Activated gamma-delta T cell treated with anti-CD3 and anti-CD28 coated beads, Interleukin-2, amount 50 U/mL, for 16 hours (primary cell): ENCODE measurements around the gene CXCL1.

Source experiments
- DNase-seq: peaks from one replicate; pipeline ENCODE4 v3.0.0-alpha.2; 2020; ENCODE audit warnings: low read depth

Gene CXCL1

DNA sequence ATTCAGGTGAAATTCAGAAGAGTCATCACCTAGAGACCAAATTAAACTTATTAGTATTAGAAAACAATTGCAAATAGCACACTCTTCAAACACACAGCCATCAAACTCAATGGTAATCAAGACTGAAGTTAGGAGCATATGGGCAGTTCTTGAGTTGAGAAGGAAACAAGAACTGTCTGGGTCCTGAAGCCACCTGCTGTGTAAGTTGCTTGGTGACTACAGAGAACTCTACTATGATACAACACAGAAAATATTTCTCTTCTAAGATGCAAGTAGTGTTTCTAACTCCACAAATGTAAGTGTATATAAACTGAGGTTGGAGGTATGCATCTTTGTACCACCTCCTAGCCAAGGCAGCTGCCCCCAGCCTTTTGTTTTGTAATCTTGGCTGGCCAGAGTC, 16.4 kb upstream of the CXCL1 start:
- no peak for DNase-seq

DNA sequence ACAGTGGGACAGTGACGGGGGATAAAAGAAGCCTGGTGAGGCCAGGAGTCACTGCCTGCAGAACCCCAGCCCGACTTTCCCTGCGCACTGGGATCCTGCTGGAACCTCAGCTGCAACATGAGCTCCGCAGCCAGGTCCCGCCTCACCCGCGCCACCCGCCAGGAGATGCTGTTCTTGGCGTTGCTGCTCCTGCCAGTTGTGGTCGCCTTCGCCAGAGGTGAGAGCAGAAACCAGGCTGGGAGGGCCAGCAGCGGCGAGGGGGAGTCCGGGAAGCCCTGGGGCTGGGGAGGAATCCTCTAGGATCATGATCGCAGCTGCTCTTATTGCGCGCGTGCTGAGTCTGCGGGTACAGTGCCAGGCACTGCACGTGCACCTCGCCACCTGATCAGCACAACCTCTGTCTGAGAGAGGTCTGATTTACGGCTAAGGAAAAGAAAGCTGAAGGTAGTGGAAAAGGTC, 15.9 kb upstream of the CXCL1 start, which contains the start of gene PF4V1:
PF4V1 (plus strand) TSS at position 51 of the 459 bp plus-strand sequence; CDS start at position 118, 67 bp downstream.
- no peak for DNase-seq

DNA sequence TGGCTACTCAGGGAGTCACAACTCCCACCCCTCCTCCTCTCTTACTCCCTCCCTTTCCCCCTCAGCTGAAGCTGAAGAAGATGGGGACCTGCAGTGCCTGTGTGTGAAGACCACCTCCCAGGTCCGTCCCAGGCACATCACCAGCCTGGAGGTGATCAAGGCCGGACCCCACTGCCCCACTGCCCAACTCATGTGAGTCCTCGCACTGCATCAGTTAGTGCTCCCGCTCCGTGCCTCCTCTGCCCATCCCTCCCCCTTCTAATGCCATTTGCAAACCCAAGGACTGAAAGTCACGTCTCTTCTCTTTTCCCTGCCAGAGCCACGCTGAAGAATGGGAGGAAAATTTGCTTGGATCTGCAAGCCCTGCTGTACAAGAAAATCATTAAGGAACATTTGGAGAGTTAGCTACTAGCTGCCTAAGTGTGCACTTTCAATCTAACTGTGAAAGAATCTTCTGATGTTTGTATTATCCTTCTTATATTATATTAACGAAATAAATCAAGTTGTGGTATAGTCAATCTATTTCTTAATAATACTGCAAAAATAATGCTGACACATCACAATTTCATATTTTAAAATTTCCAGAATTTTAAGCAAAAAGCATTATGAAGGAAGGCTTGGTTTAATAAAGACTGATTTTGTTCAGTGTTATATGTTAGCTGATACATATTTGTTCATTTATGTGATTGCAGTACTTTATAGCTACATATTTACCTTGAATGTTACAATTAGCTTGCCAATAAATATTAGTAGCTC, 15.3 kb upstream of the CXCL1 start:
- no peak for DNase-seq

DNA sequence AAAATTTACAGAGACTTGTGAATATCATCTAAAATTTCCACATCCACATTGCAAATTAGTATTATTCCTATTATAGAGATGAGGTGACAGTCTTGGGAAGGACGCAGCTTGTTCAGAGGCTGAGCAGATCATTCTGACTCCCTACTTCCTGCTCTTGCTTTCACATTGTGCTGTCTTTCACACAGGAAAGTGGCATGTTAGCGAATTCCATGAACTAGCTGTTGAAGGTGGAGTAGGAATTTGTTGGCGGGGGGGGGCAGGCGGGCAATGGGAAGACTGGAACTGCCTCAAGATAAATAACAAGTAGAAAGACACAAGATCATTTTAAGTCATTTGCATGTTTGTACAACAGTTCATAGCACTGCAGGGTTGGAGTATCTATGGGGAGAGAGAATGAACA, 13.8 kb upstream of the CXCL1 start:
- DNase-seq: no peak

DNA sequence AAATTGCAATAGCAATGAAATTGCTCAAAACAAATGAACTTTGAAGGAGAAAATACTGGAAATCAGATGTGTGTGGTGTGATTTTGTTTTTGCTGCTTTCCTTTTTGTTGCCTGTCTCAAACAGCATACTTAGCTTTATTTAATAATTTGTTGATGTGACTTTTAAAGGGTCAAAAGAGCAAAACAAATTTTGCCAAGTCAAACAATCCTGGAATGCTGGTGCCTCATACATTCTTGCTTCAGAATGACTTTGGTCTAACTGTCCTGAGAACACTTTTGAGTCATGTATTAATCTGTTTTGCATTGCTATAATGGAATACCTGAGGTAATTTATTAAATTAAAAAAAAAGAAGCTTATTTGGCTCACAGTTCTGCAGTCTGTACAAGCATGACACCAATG, 12.7 kb upstream of the CXCL1 start:
- DNase-seq: no peak

DNA sequence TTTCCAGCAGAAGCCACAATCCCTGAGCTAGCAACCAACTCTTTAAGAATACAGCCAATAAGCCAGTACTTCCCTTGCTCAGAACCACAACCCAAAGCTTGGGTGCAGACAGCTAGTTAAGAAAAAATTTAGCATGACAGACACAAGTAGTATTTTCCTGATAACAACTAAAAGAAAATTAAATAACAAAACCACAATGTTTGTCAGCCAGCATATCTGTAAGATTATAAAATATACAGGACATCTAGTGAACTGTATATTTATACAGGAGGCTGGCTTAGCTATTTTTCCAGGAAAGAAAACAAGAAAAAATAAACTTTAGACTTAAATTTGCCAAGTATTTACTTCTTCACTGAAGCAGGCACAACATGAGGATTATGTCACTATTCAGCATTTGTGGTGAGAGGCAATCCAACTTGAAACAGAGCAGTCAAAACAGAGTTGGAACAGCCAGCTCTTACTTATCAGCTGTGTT, 9.5 kb upstream of the CXCL1 start:
- DNase-seq: no peak

DNA sequence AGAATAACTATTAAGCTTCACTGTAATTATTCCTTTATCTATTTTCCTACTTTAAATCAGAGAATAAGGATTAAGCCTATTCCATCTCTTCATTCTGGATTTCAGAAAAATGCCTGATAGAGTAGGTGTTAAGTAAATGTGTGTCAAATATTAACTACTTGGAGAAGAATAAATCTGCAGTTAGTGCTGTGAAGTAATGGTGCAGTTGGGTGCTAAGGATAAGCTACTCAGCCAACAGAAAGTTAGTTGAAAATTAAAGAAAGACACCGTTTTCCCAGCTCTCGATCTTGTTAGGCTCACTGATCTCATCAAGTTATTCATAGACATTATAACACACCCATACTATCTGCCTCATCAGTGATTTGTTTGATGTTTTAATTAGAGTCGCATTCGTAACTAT, 9.0 kb upstream of the CXCL1 start:
- no peak for DNase-seq

DNA sequence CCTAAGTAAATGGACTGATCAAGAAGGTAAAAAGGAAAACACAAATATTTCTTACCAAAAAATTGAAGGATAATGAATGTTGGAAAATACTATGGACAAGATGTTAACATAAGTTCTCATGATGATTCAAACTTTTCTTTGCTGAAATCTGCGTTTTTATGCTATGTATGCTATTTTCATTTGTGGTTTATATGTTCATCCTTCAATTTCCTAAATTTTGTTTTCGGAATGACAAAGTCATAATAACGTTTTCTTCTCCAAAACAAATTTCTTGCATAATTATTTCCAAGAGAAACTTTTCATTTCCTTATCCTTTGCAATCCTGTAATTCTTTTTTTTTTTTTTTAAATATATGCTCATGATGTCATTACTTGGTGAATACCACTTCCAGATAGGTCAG, 8.3 kb upstream of the CXCL1 start:
- no peak for DNase-seq

DNA sequence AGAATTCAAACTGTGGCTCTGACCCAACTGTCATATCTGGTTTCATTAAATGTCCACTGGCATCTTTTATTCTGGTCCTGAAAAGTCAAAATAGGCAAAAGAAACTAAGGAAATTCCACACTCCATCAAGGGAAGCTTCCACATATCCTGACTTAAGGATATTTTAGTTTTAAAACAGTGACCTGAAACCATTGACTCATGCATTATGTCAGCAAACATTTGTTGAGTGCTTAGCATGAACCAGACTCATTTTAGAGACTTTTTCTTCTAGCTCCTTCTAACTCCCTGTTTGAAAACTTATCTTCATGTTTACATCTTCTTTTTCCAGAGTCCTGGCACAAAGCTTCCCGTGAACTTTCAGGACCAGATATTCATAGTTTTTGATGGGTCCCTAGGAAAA, 6.9 kb upstream of the CXCL1 start:
- DNase-seq: no peak

DNA sequence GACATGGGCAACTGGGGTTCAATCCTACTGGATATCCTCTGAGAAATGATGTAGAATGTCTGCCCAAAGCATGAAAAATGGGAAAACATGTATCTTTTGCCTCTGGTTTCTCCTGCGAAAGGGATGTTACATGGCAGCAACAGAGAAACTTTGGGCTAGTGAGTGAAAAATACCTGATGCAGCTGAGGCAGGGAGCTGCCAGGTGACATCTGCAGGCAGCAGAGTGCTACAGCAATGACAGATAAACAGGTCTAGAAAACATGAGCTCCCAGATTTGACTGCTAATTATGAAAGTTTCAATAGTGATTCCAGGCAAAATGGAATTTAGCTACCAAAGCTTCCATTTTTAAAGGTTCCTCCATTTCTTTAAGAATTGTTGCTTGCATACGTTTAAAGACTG, 4.8 kb upstream of the CXCL1 start:
- no peak for DNase-seq

DNA sequence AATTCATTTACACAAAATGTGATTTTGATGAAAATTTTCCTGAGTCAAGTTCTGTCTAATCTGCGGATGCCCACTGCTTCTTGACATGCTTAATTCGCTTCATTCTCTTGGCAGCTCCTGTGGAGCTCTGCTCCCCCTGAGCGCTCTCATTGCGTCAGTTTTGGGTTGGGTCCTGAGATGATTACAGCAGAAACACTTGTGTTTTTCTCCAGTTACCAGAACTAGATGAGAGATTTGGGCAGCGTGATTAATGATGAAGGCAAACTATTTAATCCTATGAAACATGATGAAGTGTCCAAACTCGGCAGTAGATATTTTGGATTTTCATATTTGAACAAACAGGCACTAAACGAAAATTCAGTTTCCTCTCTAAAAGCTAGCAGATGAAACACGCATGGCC, 4.2 kb upstream of the CXCL1 start:
- DNase-seq: no peak

DNA sequence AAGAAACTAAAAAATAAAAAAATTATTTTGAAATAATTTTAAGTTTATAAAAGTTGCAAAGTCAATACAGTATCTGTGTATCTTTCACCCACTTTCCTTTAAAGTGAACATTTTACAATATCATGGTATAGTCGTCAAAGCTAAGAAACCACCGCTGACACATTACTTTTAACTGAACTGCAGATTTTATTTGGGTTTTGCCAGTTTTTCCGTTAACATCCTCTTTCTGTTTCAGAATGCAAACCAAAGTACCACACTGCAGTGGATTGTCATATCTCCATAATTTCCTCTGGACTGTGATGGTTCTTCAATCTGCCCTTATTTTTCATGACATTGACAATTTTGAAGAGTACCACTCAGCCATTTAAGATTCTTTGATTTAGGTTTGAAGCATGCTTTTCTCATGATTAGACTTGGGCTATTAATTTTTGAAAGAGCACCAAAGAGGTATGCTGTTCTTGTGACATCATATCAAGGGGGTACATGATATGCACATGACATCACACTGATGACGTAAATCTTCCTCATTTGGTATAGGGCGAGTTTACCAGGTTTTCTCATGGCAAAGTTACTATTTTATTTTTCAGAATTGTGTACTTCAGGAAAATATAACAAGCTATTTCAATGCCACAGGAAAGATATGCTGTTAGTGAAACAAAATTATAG, 3.6 kb upstream of the CXCL1 start:
- no peak for DNase-seq

DNA sequence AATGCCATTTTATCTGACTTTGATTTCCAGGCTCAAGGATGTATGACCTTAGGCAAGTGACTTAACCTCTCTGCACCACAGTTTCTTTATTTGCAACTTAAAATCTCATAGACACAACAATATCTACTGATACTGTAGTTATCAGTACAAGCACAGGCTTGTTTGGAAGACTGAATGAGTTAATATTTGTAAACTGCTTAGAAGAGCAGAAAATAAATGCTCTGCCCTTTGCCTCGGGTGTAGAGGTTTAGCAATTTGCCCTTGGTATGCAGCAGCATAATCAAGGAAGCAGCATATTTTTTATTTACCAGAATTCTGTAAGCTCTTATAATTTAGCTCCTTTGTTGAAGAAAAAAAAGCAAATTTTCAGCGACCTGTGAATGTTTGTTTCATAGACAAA, 2.9 kb upstream of the CXCL1 start:
- no peak for DNase-seq

DNA sequence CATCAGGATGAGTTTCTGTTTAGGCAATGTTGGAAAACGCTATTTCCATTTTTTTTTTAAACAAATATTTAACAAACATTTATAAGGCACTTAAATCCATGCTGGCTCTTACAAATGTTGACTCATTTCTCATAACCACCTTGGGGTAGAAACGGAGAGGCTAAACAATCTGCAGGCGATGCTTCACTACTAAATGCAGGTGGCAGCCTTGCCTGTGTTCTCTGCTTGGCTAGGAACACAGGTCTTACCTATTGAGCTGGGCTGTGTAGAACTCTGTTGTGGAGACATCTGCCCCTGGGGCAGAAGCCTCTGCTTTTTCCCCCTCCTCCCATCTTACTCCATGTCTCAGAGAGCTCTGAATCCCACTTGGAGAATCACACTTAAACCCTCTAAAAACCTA, 1.4 kb upstream of the CXCL1 start:
- DNase-seq: no peak

DNA sequence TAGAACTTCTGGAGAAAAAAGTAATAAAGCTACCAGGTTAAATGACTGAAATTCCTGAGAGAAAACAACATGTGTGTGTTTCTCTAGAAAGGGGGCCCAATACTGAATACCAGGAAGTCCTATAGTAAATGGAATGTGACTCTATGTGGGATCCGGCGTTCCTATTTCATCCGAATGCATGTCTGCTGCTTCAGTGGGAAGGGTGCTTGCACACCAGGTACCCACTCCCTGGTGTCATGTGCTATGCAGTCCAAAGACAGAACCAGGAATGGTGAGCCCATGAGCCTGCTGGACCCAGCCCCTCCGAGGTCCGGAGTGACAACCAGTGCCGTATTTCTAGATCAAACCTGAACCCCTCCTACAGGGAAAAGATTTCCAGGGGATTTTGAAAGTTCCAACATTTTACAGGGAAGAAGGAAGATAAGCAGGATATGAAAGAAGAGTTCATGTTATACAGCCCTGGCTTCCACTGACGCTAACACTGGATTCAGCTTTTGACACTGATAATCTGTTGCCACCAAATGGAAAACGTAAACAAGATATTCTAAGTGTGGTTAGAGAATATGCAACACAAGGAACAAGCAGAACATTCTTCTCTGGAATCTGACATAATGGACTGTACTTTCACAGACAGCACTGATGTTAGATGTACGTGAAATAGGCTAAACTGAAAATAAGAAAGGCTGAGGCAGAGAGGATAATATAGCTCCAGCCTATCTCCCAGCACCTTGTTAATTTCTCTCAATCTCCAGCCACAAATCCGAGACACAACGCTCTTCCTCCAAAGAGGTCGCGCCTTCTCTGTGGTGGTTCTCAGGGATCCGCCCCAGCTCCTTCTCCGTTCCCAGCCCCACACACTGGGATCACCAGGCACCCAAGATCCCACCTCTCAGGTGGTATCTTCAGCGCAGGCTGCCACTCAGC, 725 bp upstream of the CXCL1 start:
- DNase-seq: no peak

DNA sequence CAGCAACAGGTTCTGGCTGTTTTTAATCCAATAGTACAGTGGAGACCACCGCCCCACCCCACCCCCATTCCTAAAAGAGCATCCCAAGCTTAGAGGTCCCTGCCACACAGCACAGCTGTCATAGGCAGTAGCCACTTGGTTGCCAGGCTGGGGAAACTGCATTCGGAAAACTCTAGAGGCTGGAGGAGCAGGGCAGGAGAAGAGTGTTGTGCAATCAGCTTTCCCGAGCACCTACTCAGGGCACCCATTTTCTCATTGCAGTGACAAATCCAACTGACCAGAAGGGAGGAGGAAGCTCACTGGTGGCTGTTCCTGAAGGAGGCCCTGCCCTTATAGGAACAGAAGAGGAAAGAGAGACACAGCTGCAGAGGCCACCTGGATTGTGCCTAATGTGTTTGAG, 1.1 kb downstream of the CXCL1 start:
- no peak for DNase-seq

DNA sequence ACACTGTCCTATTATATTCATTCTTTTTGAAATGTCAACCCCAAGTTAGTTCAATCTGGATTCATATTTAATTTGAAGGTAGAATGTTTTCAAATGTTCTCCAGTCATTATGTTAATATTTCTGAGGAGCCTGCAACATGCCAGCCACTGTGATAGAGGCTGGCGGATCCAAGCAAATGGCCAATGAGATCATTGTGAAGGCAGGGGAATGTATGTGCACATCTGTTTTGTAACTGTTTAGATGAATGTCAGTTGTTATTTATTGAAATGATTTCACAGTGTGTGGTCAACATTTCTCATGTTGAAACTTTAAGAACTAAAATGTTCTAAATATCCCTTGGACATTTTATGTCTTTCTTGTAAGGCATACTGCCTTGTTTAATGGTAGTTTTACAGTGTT, 1.6 kb downstream of the CXCL1 start:
- no peak for DNase-seq

DNA sequence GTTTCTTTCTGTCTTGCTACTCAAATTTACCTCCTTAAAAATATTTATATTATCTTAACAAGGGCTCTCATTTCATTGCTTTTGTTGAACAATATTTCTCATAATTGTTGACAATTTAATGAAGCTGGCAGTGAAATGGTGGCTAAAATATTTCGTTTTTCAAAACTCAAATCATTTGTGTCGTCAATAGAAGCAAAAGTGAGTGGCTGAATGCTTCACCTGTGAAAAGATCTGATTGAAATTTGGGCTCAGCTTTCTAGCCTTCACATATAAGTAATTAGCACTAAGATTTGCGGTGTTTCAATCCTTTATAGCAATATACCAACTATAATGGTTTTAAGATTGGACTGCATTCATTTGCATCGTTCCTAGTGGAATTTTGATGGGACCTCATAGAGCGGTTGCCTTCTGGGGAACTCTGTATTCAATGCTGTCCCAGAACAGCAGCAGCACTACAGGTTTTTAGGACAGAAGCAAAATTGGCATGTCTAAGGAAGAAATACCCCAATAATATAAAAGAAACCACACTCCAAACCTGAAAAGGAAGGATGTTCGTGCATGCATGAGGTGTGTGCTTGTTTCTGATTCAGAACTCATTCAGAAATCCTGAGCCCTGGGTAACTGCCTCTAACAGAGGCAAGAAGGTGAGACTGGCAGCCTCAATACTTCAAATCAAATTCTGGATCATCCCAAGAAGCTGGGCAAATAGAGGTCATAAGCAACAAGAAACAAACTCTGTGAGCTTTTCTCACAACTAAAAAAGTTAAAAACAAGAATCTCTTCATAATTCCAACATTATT, 2.5 kb downstream of the CXCL1 start:
- DNase-seq: no peak

DNA sequence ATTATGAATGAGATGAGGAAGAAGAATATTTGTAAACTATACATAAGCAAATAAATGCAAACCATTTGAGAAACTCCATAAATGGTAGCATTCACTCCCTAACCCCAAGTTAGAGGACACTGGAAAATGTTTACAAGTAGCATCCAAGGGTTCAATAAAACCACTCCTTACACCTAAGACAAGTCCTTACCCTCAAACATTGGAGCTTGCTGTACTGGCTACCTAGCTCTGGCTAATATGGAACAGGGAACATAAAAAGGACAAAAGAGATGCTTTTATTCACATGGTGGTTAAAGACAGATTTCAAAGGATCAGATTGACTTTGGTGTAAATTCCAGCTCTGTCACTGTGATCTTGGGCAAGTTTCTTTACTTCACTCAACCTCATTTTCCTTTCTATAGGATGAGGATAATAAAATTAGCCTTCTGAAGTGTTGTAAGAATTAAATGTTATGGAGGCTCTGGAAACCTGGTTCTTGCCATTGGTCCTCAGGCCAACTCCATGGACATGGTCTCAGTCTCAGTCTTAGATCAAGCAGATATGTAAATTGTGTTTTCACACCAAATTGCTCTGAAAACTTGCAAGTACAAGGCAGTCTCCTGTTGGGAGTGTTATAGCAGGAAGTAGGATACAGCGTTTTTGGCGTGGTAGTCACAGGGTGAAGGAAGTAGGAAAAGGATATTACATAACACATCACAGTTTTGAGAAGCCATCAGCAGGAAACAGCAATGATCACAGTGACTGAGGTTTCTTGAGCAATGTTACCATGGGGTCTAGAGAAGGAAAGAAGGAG, 3.3 kb downstream of the CXCL1 start:
- DNase-seq: no peak

DNA sequence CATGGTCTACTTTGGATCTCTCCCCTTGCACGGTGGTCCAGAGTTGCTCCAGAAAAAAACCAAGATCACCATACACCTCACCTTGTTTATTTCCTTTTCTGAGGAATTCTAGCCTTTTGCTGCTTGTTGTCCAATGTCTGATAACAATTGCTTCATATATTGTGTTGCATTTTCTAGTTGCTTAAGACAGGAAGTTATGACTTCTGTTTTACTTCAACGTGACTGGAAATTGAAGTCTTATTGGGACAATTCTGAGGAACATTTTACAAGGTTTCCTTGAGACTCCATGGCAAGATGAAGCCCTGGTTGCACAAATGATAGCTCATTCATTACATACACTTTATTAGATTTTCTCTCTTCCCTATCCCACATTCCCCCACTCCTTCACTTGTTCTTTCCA, 5.2 kb downstream of the CXCL1 start:
- no peak for DNase-seq

DNA sequence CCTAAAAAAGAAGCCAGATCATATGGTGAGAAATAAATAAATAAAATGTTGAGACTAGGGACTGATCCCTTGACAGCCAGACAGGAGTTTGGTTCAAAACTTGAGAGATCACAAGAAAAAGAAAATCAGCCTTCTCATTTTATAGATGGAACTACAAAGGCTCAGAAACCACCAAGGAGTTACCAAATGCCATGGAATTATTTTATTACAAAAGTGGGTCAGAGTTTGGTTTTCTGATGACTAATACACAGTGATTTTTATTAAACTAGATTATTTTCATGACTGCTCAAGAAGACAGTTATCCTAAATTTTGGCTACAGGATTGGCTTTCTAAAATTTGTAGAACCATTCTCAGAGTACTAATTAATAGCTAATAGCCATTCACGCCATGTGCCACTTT, 6.2 kb downstream of the CXCL1 start:
- no peak for DNase-seq
